ENCODE measurements around the gene TMEM175. TPM values are rescaled to one million over a fixed set of nuclear protein-coding genes. Genes with fewer than 3 reads are reported as not detected.

Gene TMEM175
- total RNA-seq, 1 experiment from 2014 or later = 10.0 TPM

- TF ChIP-seq EZH2 (IDR thresholded peaks at IDR 0.05; ENCODE audit: borderline replicate concordance, low read depth, low read length, poor library complexity, severe bottlenecking) (no peak), CTCF (conservative IDR thresholded peaks at IDR 0.05; ENCODE audit: low read depth, low read length) (no peak)
- BruUV-seq (replicated peaks) = no TSS peak
- H3K27me3 ChIP-seq (replicated peaks; ENCODE audit: insufficient read depth, low read depth, low read length, poor library complexity) = no peaks in the 10 kb centered on the region
- intact Hi-C loops (cut with micrococcal nuclease; ENCODE audit: unreplicated experiment) = no loop called here
- no peak overlapping the region for H3K27ac ChIP-seq (ENCODE audit: low read depth, low read length, poor library complexity, severe bottlenecking)
- no peak for DNase-seq (ENCODE audit: low spot score)
- H3K9me3 ChIP-seq (ENCODE audit: low read depth, low read length, poor library complexity, severe bottlenecking) = no peaks in the 10 kb centered on the region
- ChIA-PET POLR2A (ENCODE audit: low non-redundant PET) (no interaction called here), CTCF (no interaction called here)
- no peak overlapping the region for H3K4me3 ChIP-seq (ENCODE audit: low read depth, low read length, poor library complexity, severe bottlenecking)
- H3K36me3 ChIP-seq (ENCODE audit: insufficient read depth, low read length, poor library complexity, severe bottlenecking) = no peaks in the 10 kb centered on the region
- H3K4me1 ChIP-seq (ENCODE audit: insufficient read depth, low read length, poor library complexity, severe bottlenecking) = no peaks in the 10 kb centered on the region
Observed at GRCh38 chr4:967113-968104, 35.1 kb downstream of the TMEM175 start.

- TF ChIP-seq EZH2 (IDR thresholded peaks at IDR 0.05; ENCODE audit: borderline replicate concordance, low read depth, low read length, poor library complexity, severe bottlenecking) = no peak
- TF ChIP-seq CTCF (conservative IDR thresholded peaks at IDR 0.05; ENCODE audit: low read depth, low read length) = no peak
- intact Hi-C loops (cut with micrococcal nuclease; ENCODE audit: unreplicated experiment) = no loop called here
- DNase-seq (ENCODE audit: low spot score) = no peak
- H3K36me3 ChIP-seq (ENCODE audit: insufficient read depth, low read length, poor library complexity, severe bottlenecking) = no peaks in the 10 kb centered on the region
- no TSS peak for BruUV-seq (replicated peaks)
- no peaks in the 10 kb centered on the region for H3K4me1 ChIP-seq (ENCODE audit: insufficient read depth, low read length, poor library complexity, severe bottlenecking)
- no peaks in the 10 kb centered on the region for H3K27me3 ChIP-seq (replicated peaks; ENCODE audit: insufficient read depth, low read depth, low read length, poor library complexity)
- no peak overlapping the region for H3K27ac ChIP-seq (ENCODE audit: low read depth, low read length, poor library complexity, severe bottlenecking)
- POLR2A ChIA-PET (ENCODE audit: low non-redundant PET) = no interaction called here
- H3K9me3 ChIP-seq (ENCODE audit: low read depth, low read length, poor library complexity, severe bottlenecking) = no peaks in the 10 kb centered on the region
- CTCF ChIA-PET = no interaction called here
- H3K4me3 ChIP-seq (ENCODE audit: low read depth, low read length, poor library complexity, severe bottlenecking) = no peak overlapping the region
Observed at GRCh38 chr4:968221-968620, 36.0 kb downstream of the TMEM175 start.

- no peak for TF ChIP-seq CTCF (conservative IDR thresholded peaks at IDR 0.05; ENCODE audit: low read depth, low read length)
- no peak for TF ChIP-seq EZH2 (IDR thresholded peaks at IDR 0.05; ENCODE audit: borderline replicate concordance, low read depth, low read length, poor library complexity, severe bottlenecking)
- ChIA-PET CTCF (no interaction called here), POLR2A (ENCODE audit: low non-redundant PET) (no interaction called here)
- H3K4me1 ChIP-seq (ENCODE audit: insufficient read depth, low read length, poor library complexity, severe bottlenecking) = no peaks in the 10 kb centered on the region
- no peak overlapping the region for H3K27ac ChIP-seq (ENCODE audit: low read depth, low read length, poor library complexity, severe bottlenecking)
- no peaks in the 10 kb centered on the region for H3K9me3 ChIP-seq (ENCODE audit: low read depth, low read length, poor library complexity, severe bottlenecking)
- no peak overlapping the region for H3K4me3 ChIP-seq (ENCODE audit: low read depth, low read length, poor library complexity, severe bottlenecking)
- DNase-seq (ENCODE audit: low spot score) = no peak
- intact Hi-C loops (cut with micrococcal nuclease; ENCODE audit: unreplicated experiment) = no loop called here
- no peaks in the 10 kb centered on the region for H3K27me3 ChIP-seq (replicated peaks; ENCODE audit: insufficient read depth, low read depth, low read length, poor library complexity)
- BruUV-seq (replicated peaks) = no TSS peak
- H3K36me3 ChIP-seq (ENCODE audit: insufficient read depth, low read length, poor library complexity, severe bottlenecking) = no peaks in the 10 kb centered on the region
Observed at GRCh38 chr4:968621-969394, 36.5 kb downstream of the TMEM175 start.
